Memory B cell (primary cell): ENCODE data around the gene LRMDA.
"Not testable (repeated sequence)": the region's sequence is repeated elsewhere in the genome, so short reads cannot be mapped to it uniquely, and the experiment has no call there.

Source experiments
- ATAC-seq: fragments of 150-1000 bp; cut with Tn5 transposase; 2 replicates; pipeline ENCODE4 v1.10.0; 2021; ENCODE audit warnings: low read depth, mild to moderate bottlenecking, moderate library complexity
- DNase-seq, 2 donors: peaks; one replicate each; pipeline ENCODE4 v3.0.0; 2022; ENCODE audit warnings: low spot score in 2 of 2
- H3K27ac Mint-ChIP-seq: one replicate; pipeline ENCODE4 v1.8.0; 2022; ENCODE audit warnings: mild to moderate bottlenecking, moderate library complexity, mixed read lengths
- H3K27me3 Mint-ChIP-seq: one replicate; pipeline ENCODE4 v1.8.0; 2022; ENCODE audit warnings: mixed read lengths
- H3K36me3 Mint-ChIP-seq: one replicate; pipeline ENCODE4 v1.8.0; 2022; ENCODE audit warnings: mild to moderate bottlenecking, mixed read lengths
- H3K4me1 Mint-ChIP-seq: one replicate; pipeline ENCODE4 v1.8.0; 2022; ENCODE audit warnings: mixed read lengths
- H3K4me3 Mint-ChIP-seq: one replicate; pipeline ENCODE4 v1.8.0; 2022; ENCODE audit warnings: mild to moderate bottlenecking, moderate library complexity, mixed read lengths
- H3K9me3 Mint-ChIP-seq: one replicate; pipeline ENCODE4 v1.8.0; 2022; ENCODE audit warnings: mixed read lengths

Gene LRMDA

DNA sequence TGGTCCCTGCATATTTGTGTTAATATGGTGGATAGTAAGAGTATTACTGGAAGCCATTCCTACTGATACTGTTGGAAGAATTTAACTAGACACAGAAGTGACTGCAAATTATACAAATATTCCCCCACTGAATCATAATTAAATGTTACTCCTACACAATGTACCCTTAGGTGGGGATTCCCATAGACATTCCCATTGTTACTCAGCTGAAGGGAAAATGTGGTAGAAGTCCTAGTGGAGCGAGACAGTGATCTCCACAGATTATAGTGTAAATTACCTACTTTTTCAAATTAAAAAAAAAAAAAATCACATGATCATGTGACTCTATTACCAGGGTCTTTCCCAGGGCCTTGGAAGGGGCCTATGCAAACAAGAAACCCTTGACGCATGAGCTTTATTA is 611.8 kb downstream of the LRMDA start:
- Mint-ChIP-seq H3K27me3 (no peaks in the 10 kb centered on the region), H3K36me3 (no peaks in the 10 kb centered on the region), H3K4me3 (no peak overlapping the region), H3K9me3 (peaks cover 12% of the 10 kb centered on the region), H3K27ac (no peak overlapping the region), H3K4me1 (no peaks in the 10 kb centered on the region)
- DNase-seq = no peak
- no peak for ATAC-seq

DNA sequence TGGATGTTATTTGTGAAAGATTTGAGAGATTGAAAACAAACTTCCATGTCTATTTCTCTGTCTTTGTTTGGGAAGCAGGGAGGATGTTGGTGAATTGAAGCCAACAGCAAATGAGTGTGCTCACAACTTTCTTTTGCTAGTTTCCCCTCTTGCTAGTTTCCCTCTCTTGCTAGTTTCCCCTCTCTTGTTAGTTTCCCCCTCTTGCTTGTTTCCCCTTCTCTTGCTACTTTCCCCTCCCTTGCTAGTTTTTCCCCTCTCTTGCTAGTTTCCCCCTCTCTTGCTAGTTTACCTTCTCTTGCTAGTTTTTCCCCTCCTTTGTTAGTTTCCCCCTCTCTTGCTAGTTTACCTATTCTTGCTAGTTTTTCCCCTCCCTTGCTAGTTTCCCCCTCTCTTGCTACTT is 613.3 kb downstream of the LRMDA start:
- ATAC-seq (no peak), DNase-seq (no peak)
- no peaks in the 10 kb centered on the region for H3K36me3 Mint-ChIP-seq
- peaks cover 10% of the 10 kb centered on the region for H3K9me3 Mint-ChIP-seq
- H3K27ac Mint-ChIP-seq = no peak overlapping the region
- H3K4me3 Mint-ChIP-seq = no peak overlapping the region
- H3K4me1 Mint-ChIP-seq = no peaks in the 10 kb centered on the region
- no peaks in the 10 kb centered on the region for H3K27me3 Mint-ChIP-seq

DNA sequence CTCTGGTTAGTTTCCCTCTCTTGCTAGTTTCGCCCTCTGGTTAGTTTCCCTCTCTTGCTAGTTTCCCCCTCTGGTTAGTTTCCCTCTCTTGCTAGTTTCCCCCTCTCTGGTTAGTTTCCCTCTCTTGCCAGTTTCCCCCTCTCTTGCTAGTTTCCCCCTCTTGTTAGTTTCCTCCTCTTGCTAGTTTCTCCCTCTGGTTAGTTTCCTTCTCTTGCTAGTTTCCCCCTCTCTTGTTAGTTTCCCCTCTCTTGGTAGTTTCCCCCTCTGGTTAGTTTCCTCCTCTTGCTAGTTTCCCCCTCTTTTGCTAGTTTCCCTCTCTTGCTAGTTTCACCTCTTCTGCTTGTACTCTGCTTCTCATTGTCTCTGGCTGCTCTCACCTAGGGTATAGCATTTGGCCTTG is 613.8 kb downstream of the LRMDA start:
- DNase-seq (no peak), ATAC-seq (no peak)
- no peaks in the 10 kb centered on the region for H3K36me3 Mint-ChIP-seq
- peaks cover 10% of the 10 kb centered on the region for H3K9me3 Mint-ChIP-seq
- no peaks in the 10 kb centered on the region for H3K27me3 Mint-ChIP-seq
- no peak overlapping the region for H3K4me3 Mint-ChIP-seq
- H3K4me1 Mint-ChIP-seq = no peaks in the 10 kb centered on the region
- H3K27ac Mint-ChIP-seq = no peak overlapping the region

DNA sequence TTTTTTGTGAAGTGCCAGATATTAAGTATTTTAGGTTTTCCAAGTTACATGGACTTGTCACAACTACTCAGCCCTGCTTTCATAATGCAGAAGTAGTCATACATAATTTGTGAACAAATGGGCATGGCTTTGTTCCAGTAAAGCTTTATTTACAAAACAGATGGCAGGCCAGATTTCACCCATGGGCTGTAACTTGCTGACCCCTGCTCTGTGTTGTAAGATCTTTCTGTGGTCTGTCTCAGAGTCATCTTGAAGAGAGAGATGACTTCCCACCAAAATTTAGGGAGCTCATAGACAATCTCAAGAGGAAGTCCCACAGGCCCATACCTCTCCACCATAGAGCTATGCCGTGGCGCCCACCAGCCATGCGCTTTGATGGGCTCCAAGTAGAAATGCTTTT is 616.1 kb downstream of the LRMDA start:
- H3K4me1 Mint-ChIP-seq = no peaks in the 10 kb centered on the region
- H3K27me3 Mint-ChIP-seq = no peaks in the 10 kb centered on the region
- no peak overlapping the region for H3K4me3 Mint-ChIP-seq
- H3K27ac Mint-ChIP-seq = no peak overlapping the region
- peaks cover 7% of the 10 kb centered on the region for H3K9me3 Mint-ChIP-seq
- no peak for ATAC-seq
- DNase-seq = no peak
- no peaks in the 10 kb centered on the region for H3K36me3 Mint-ChIP-seq

DNA sequence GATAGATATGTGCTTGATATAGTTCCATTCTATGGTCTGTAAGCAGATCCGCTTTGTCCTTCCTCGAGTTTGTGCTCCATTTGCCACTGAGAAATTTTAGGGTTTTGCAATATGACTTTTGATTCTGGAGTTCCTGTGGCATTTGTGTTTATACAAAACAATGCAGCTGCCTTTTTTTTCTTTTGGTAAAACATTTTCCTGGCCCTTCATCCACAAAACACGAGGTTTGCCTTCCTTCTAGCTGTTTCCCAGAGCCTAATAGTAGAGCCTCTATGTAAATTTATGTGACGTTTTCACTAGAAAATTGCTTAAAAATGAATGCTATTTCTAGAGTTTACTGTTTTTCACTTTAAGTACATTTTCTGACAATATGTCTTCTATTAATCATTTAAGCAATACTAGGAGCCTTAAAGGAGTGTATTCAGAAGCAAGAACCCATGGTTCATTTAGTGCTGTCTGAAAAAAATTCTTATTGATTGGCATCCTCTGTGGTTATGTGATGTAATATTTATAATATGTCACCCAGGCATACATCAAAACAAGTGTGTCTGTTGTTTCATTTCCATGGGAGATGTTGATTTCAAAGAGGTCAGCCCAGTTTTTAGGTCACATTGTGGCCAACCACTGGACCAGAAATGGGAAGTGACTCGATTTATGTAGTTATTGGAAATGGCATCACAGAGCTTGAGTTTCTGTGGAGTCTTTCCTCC is 618.3 kb downstream of the LRMDA start:
- no peaks in the 10 kb centered on the region for H3K36me3 Mint-ChIP-seq
- H3K9me3 Mint-ChIP-seq = peaks cover 2% of the 10 kb centered on the region
- H3K4me1 Mint-ChIP-seq = no peaks in the 10 kb centered on the region
- DNase-seq = no peak
- no peak overlapping the region for H3K27ac Mint-ChIP-seq
- H3K27me3 Mint-ChIP-seq = peaks cover 3% of the 10 kb centered on the region
- no peak overlapping the region for H3K4me3 Mint-ChIP-seq
- no peak for ATAC-seq

DNA sequence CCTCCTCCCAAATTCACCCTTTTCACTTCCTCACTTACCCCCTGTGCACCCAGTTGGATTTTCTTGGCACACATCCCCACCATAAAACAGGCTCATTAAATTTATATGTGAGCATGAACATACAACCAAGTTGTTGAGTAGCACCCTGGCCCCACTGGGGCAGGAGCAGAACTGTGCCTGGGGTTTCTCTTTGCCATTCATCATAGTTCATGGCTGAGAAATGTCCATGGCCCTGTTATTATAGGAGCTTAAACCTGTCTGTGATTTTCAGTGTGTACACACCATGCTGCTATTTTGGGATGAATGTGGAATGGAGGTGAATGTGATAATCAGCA is 618.8 kb downstream of the LRMDA start:
- H3K27ac Mint-ChIP-seq = no peak overlapping the region
- H3K36me3 Mint-ChIP-seq = no peaks in the 10 kb centered on the region
- H3K9me3 Mint-ChIP-seq = peaks cover 1% of the 10 kb centered on the region
- H3K4me3 Mint-ChIP-seq = no peak overlapping the region
- ATAC-seq (no peak), DNase-seq (no peak)
- H3K27me3 Mint-ChIP-seq = peaks cover 3% of the 10 kb centered on the region
- no peaks in the 10 kb centered on the region for H3K4me1 Mint-ChIP-seq

DNA sequence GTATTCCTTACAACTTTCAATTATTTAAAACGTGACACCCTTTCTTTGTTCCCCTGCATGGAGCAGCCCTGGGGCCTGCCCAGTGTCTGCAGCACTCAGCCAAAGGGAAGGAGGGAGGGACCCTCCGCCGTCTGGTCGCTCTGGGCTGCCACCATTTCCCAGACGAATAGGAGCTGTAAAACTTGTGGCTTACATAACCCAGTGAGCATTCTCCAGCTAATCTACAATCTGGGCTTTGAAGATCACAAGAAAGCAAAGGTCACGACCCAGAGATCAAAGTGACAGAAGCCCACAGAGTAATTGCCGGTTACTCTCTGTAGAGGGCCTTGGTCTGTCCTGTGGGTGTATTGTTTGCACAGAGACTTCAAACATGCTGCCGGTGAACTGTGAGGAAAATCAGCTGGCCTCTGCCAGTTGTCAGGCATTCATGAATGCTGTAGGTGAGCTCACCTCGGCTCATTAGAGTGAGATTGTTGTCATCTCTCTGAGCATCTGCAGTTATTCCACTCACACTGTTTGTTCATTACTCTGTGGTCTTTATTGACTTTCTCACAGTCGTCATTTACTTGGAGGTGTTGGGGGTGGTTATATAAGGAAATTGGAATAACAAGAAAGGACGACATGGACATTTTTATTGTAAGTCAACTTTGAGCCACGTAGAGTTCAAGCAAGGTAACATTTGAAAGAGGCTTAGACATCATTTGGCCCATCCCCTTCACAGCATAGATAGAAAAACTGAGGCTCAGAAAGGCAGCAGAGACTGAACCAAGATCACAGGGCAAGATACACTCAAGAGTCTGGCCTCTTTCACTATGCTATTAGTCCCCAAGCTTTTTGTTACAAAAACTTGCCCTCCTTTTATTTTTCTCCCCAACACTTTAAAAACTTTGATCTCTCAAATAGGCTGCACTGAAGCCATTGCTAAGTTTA is 619.8 kb downstream of the LRMDA start:
- no peak overlapping the region for H3K4me3 Mint-ChIP-seq
- H3K27ac Mint-ChIP-seq = no peak overlapping the region
- DNase-seq (no peak), ATAC-seq (no peak)
- no peaks in the 10 kb centered on the region for H3K36me3 Mint-ChIP-seq
- peaks cover 3% of the 10 kb centered on the region for H3K27me3 Mint-ChIP-seq
- H3K9me3 Mint-ChIP-seq = peaks cover 1% of the 10 kb centered on the region
- no peaks in the 10 kb centered on the region for H3K4me1 Mint-ChIP-seq

DNA sequence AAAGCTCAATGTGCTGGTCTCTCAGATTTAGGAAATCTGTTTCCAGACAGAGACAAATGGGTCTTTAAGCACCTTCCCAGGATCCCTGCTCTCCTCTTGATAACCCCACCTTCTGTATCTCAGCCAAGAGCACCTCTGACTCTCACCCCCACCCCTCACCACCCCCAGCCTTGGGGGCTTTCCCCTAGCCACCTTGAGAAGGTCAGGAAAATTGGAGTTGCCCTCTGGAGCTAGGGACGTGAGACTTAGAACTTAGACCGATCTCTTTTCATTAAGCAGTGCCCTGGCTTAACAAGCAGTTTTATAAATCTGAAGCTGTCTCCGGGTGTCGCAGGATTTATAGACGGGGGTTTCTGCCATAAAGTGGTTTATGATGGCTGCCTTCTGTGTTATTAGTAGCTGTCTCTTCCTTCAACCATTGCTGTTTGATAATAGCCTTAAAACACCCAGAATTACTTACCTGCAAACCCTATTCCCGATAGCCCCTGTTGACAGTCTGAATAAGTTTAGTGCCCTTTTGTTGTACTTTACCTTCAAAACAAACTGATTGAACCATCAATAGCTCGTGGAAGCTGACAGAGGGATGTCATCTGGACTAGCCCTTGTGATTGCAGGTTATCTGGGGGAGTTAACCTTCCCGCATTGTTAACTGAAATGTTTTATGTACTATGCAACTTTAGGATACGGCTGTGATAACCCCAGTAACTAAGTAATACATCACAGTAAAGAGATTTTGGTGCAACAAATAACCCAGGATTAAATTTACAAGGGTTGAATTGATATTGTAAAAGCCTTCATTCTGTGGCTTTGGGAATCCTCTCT is 621.5 kb downstream of the LRMDA start:
- Mint-ChIP-seq H3K4me1 (no peaks in the 10 kb centered on the region), H3K27me3 (peaks cover 3% of the 10 kb centered on the region), H3K4me3 (no peak overlapping the region), H3K27ac (no peak overlapping the region), H3K9me3 (peaks cover 6% of the 10 kb centered on the region), H3K36me3 (no peaks in the 10 kb centered on the region)
- ATAC-seq (no peak), DNase-seq (no peak)

DNA sequence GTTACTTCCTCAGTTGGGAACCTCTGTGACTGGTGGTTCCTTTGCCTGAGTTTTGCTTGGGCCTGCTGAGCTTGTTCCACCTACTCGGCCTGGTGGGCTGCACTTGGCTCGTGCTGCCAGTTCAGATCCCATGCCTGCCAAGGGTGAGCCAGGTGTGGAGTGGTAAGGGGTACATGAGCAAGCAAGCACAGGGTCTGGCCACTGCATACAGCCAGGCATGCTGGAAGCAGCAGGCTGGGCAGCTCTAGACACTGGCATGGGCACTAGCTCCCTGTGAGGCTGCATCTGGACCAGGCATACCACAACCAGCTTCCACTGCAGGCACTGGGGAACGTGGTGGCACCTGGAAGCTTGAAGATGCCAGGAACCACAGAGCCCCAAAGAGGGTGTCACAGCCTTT is 624.0 kb downstream of the LRMDA start:
- Mint-ChIP-seq H3K27ac (no peak overlapping the region), H3K27me3 (peaks cover 3% of the 10 kb centered on the region), H3K4me3 (no peak overlapping the region), H3K36me3 (no peaks in the 10 kb centered on the region), H3K9me3 (peaks cover 6% of the 10 kb centered on the region), H3K4me1 (no peaks in the 10 kb centered on the region)
- no peak for ATAC-seq
- no peak for DNase-seq

DNA sequence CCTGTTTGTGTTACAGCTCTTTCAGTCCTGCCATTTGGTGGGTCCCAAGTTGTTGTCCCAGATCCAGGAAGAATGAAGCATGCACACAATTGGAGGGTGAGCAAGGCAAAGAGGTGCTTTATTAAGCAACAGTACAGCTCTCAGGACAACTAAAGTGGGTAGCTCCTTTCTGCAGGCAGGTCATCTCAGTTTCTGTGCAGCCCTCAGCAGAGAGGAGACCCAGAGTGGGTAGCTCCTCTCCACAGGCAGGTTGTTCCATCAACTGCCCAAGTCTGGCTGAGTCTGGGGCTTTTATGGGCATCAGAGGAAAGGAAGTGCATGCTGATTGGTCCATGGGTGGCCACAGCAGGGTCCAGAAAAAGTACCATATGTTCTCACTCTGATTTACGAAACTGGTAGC is 624.5 kb downstream of the LRMDA start:
- Mint-ChIP-seq H3K27me3 (peaks cover 3% of the 10 kb centered on the region), H3K36me3 (no peaks in the 10 kb centered on the region), H3K4me1 (no peaks in the 10 kb centered on the region), H3K4me3 (no peak overlapping the region), H3K27ac (no peak overlapping the region), H3K9me3 (peaks cover 6% of the 10 kb centered on the region)
- ATAC-seq = no peak
- no peak for DNase-seq

DNA sequence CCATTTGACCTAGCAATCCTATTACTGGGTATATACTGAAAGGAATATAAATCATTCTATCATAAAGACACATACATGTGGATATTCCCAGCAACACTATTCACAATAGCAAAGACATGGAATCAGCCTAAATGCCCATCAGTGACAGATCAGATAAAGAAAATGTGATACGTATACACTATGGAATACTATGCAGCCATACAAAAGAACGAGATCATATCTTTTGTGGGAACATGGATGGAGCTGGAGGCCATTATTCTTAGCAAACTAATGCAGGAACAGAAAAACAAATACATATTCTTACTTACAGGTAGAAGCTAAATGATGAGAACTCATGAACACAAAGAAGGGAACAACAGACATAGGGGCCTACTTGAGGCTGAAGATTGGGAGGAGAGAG is 629.6 kb downstream of the LRMDA start:
- not testable (repeated sequence) for H3K4me3 Mint-ChIP-seq, H3K36me3 Mint-ChIP-seq, H3K9me3 Mint-ChIP-seq, H3K4me1 Mint-ChIP-seq, H3K27me3 Mint-ChIP-seq, DNase-seq, ATAC-seq, H3K27ac Mint-ChIP-seq

DNA sequence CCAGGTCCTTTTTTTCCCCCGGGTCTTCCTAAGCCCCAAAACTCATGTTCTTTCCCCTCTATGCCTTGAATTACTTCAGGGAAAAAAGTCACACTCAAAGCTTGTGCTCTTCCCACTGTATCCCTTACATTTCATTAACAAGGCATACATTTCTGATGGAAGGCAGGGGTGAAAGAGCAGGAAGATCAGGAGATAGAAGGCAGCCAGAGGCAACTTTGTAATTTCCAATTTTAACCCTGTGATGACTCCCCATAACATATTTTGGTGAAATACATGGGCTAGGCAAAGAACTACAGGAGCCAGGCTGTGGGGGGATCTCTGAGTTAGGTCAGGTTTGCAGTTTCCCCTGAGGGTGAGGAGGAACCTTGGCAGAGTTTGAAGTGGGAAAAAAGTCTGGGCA is 635.0 kb downstream of the LRMDA start:
- H3K4me3 Mint-ChIP-seq = no peak overlapping the region
- DNase-seq (no peak), ATAC-seq (no peak)
- no peaks in the 10 kb centered on the region for H3K9me3 Mint-ChIP-seq
- no peaks in the 10 kb centered on the region for H3K27me3 Mint-ChIP-seq
- H3K27ac Mint-ChIP-seq = no peak overlapping the region
- H3K4me1 Mint-ChIP-seq = no peaks in the 10 kb centered on the region
- no peaks in the 10 kb centered on the region for H3K36me3 Mint-ChIP-seq

DNA sequence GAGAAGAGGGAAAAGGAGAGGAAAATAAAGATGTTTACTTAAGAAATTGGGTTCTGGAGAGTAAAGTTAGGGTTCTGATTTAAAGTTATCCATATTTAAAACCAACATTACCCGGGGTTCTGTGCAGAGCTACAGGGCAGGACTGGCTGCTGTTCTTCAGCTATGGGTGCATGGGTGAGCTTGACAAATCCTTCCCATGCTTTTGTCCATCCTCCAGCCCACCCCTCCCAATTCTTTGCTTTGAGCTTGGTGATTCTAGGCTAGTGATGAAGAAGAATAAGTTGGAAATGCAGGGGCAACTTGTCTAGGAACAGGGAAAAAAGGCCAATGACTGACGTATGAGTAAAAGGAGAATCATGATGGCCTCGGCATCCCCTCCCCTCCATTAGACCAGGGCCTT is 636.0 kb downstream of the LRMDA start:
- no peak overlapping the region for H3K27ac Mint-ChIP-seq
- H3K4me1 Mint-ChIP-seq = no peaks in the 10 kb centered on the region
- no peaks in the 10 kb centered on the region for H3K36me3 Mint-ChIP-seq
- H3K9me3 Mint-ChIP-seq = no peaks in the 10 kb centered on the region
- no peak for ATAC-seq
- DNase-seq = no peak
- H3K27me3 Mint-ChIP-seq = no peaks in the 10 kb centered on the region
- H3K4me3 Mint-ChIP-seq = no peak overlapping the region

DNA sequence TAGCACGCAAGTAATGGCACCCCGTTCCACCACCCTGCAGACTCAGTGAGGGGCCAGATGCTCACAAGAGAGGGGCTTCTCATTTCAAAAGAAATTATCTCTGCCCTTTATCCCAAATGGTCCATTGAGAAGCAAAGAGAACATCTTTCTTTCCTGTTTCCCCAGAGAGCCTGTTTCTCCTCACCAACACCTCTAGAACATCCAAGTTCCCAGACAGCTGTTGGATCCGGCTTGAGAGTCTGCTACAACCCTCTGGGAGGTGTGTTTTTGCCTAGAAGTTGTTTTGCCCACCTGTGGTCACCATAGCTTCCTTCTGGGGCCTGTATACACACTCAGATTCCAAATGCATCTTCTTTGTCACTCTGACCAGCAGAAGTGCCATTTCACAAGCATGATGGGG is 637.4 kb downstream of the LRMDA start:
- DNase-seq (no peak), ATAC-seq (no peak)
- Mint-ChIP-seq H3K4me1 (no peaks in the 10 kb centered on the region), H3K36me3 (no peaks in the 10 kb centered on the region), H3K27me3 (no peaks in the 10 kb centered on the region), H3K4me3 (no peak overlapping the region), H3K9me3 (no peaks in the 10 kb centered on the region), H3K27ac (no peak overlapping the region)
